AG10803 (cell line): ENCODE data around the gene TOMM7.

Experiments used
- DNase-seq: peaks from one replicate; pipeline ENCODE4 v3.0.0; 2010; ENCODE audit warnings: low read depth
- H3K4me3 ChIP-seq: 2 replicates; pipeline ENCODE4 v1.5.1; 2011; ENCODE audit warnings: mild to moderate bottlenecking, low read length, control low read depth
- TF ChIP-seq, protein P1 (sequence below): conservative IDR thresholded peaks from 2 replicates; pipeline ENCODE4 v1.5.1; 2011; ENCODE audit warnings: mild to moderate bottlenecking, low read length, control low read depth, inconsistent platforms

Gene TOMM7

GRCh38 chr7:22771194-22771871 lies 51.3 kb downstream of the TOMM7 start:
- no peak overlapping the region for H3K4me3 ChIP-seq
- TF ChIP-seq, protein P1, sequence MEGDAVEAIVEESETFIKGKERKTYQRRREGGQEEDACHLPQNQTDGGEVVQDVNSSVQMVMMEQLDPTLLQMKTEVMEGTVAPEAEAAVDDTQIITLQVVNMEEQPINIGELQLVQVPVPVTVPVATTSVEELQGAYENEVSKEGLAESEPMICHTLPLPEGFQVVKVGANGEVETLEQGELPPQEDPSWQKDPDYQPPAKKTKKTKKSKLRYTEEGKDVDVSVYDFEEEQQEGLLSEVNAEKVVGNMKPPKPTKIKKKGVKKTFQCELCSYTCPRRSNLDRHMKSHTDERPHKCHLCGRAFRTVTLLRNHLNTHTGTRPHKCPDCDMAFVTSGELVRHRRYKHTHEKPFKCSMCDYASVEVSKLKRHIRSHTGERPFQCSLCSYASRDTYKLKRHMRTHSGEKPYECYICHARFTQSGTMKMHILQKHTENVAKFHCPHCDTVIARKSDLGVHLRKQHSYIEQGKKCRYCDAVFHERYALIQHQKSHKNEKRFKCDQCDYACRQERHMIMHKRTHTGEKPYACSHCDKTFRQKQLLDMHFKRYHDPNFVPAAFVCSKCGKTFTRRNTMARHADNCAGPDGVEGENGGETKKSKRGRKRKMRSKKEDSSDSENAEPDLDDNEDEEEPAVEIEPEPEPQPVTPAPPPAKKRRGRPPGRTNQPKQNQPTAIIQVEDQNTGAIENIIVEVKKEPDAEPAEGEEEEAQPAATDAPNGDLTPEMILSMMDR: no peak

DNA sequence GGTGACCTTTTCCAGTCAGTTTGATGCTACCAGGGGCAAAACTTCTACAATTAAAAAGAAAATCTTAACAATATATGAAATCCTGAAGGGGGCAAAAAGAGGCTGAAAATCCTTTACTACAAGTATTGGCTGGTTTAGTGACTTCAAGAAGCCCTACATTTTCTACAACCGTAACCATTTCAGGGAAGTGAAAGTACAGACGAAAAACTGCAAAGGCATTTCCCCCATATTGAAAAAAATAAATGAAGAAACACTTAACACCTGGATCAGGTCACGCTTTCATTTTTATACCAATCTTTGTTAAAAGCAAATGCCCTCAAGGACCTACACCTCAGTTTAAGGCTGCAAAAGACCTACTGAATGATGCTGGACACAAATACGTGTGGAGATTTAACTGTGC lies 57.0 kb downstream of the TOMM7 start:
- no peak for DNase-seq
- TF ChIP-seq, protein P1: no peak
- no peak overlapping the region for H3K4me3 ChIP-seq

More at GRCh38 chr7:22771194-22771871, 51.3 kb downstream of the TOMM7 start:
- DNase-seq: peak; percentile 35
